Measurements from ENCODE around the gene TMEM140.

The TMEM140 gene

GRCh38 chr7:135164357-135165061, 16.6 kb downstream of the TMEM140 start:
- no peak for TF ChIP-seq CTCF (IDR thresholded peaks at IDR 0.05)

GRCh38 chr7:135165862-135166261, 18.0 kb downstream of the TMEM140 start:
- no peak for TF ChIP-seq CTCF (IDR thresholded peaks at IDR 0.05)

- TF ChIP-seq CTCF (IDR thresholded peaks at IDR 0.05), result no peak
Measured at GRCh38 chr7:135166338-135166990, 18.6 kb downstream of the TMEM140 start.

- no peak for TF ChIP-seq CTCF (IDR thresholded peaks at IDR 0.05)
Measured at GRCh38 chr7:135167365-135167917, 19.6 kb downstream of the TMEM140 start.

- no peak for TF ChIP-seq CTCF (IDR thresholded peaks at IDR 0.05)
Measured at GRCh38 chr7:135168001-135168400, 20.1 kb downstream of the TMEM140 start.

GRCh38 chr7:135168489-135169140, 20.7 kb downstream of the TMEM140 start:
- no peak for TF ChIP-seq CTCF (IDR thresholded peaks at IDR 0.05)

GRCh38 chr7:135169141-135169963, 21.5 kb downstream of the TMEM140 start:
- peak; percentile 70 for TF ChIP-seq CTCF (IDR thresholded peaks at IDR 0.05)

All from LNCAP (cell line).